Ammon's horn (tissue), 1 donor: ENCODE results near the gene FBXW4.
A peak's percentile ranks its signal among the peaks of the same experiment; 100 is the strongest.

Experiments used
- DNase-seq: peaks from one replicate; pipeline ENCODE4 v3.0.0-alpha.2; 2016; ENCODE audit warnings: low spot score

FBXW4 gene

GRCh38 chr10:101695404-101695890 is 477 bp upstream of the FBXW4 start:
- DNase-seq, result peak; percentile 4

- DNase-seq, result peak; percentile 61
Observed at GRCh38 chr10:101693978-101694673, 844 bp downstream of the FBXW4 start.

GRCh38 chr10:101693651-101693977 is 1.4 kb downstream of the FBXW4 start:
- DNase-seq, result peak; percentile 11

DNA sequence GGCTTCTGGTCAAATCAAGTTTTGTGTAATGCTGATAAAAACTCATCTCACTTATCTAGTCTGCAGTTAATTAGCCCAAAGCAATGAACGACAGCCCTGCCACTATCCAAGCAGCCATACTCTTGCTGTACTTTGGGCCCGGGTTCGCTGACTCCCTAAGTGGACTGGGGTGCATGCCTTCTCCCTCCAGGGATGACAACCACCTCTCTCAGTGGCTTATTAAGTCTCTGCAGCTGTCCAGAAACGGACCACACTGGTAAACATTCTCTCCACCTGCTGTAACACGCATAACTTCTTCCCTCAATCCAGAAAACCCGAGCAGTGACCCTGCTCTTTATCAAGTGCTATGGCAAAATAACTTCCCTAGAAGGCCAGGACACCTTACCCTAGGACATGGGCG is 3.9 kb downstream of the FBXW4 start:
- no peak for DNase-seq

DNA sequence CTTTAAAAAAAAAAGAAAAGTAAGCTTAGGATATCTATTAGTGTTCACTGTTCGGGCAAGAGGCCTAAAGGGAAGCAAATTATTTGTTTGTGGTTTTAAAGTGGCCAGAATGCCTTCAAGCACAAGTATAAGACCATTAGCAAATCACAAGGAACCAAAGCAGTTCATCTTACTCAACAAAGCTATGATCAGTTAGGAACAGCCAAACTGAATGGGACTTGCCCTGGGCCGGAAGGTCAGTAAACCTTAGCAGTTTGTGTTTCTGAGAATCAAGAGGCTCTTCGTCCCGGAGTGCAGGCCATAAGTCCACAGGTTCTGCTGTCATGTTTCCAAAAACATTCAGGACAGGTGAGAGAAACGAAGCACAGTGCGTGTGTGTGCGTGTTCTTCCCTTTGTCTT is 4.5 kb downstream of the FBXW4 start:
- no peak for DNase-seq

DNA sequence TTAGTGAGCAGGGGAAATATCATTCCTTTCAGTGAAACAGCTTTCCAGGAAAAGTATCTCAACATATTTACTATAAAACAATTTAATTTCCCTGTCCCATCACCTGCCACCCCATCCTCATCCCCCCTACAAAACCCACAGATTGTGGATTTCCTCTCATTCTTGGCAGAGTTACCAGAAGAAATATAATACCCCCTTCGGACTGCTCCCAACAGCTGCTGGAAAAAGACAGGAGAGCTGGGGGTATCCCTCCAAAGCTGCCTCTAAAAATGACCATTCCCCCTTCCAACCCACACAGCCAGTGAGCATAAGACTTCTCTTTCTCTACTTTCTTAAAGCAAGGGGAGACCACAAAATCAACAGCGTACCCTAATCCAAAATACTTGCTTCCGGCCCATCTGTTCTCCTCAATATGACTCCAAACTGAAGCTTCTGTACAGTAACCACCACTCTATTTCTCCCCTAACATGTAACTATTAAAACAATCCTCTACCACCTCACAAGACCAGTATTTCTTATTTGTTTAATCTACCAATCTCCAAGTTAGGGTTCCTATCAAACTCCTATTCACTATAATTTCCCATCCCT is 7.8 kb downstream of the FBXW4 start:
- no peak for DNase-seq

DNA sequence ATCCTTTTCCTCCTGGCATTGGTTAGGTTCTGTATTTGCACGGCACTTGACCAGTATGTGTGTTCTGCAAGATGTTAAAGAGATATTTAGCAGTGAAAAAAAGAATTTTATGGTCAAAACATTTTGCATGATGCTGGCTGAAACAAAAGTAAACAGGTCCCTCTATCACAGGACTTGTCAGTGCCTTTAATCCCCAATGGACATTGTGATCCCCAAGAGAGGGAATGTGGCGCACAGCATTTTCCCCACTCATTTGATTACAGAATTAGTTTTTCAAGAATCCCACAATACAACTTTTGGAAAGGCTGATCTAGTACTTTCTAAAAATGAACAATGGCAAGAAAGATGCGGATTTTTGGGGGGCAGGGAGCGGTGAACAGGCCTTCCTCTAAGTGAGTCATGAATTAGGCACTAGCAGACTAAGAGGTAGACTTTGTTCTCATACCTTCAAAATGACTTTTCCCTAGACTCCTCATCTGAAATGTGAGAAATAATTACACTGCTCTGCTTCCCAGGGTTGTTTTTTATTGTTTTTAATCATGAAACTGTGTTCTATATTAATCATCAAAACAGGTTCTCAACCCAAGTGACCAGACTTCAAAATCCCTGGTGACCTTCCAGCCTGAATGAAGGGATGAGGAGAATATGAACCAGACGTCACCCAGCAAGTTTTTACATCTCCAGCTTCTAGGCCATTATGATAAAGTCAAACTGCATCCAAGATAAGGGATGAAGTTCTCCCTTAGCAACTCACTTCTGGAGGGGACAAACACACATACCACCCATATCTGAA is 8.6 kb downstream of the FBXW4 start:
- DNase-seq, result no peak

DNA sequence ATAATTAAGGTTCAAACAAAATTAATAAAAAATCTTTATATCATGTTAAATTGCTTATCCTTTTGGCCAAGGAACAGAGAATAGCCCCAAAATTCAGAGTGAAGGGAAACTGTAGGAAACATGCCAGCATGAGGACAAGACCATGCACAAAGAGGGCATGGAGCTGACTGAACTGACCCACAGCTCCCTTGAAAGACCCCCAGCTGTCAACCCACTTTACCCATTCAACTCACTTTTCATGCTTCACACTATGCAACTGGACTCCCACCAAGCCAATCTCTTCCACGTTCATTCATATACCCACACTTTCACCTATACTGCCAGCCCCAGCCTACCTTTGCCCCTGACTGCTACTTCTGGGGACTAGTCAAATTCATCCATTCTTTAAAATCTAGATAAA is 10.2 kb downstream of the FBXW4 start:
- no peak for DNase-seq

DNA sequence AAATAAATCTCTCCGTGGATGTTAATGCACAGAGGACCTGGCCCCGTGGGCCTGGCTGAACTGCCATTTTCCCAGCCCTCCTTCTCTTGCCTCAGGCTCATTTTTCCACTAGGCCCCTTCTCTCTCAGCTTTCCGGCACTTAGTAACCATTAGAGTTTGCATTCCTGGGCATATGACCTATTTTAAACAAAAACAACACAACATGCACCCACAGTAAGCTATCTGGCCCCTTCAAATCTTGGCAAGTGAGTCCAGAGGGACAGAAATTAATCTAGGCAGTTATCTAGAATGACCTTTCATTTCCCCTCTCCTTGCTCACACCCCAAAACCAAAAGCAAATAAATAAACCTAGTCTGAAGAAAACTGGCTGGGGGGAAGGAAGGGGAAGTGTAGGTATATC is 11.7 kb downstream of the FBXW4 start:
- DNase-seq, result no peak

GRCh38 chr10:101682172-101682825 is 12.7 kb downstream of the FBXW4 start:
- no peak for DNase-seq

GRCh38 chr10:101676565-101676964 is 18.4 kb downstream of the FBXW4 start:
- no peak for DNase-seq

GRCh38 chr10:101675115-101675514 is 19.9 kb downstream of the FBXW4 start:
- no peak for DNase-seq

DNA sequence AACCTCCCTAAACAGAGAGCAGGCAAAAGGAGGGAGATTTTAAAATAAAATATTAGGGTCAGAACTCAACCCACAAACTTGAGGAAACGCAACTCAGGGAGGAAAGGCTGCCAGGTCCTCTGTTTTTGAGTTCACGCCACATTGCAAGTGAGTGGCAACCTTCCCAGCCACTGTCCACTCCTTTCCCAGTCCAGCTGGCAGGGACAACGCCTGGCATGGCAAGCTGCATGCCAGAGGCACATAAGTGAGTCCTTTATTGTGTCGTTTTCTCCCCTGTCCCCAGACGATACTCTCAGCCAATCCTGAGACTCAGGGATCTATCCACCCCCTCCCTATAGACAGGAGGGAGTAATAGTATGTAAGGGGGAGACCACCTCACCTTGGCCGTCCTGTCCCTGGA is 22.4 kb downstream of the FBXW4 start:
- DNase-seq, result peak; percentile 75

DNA sequence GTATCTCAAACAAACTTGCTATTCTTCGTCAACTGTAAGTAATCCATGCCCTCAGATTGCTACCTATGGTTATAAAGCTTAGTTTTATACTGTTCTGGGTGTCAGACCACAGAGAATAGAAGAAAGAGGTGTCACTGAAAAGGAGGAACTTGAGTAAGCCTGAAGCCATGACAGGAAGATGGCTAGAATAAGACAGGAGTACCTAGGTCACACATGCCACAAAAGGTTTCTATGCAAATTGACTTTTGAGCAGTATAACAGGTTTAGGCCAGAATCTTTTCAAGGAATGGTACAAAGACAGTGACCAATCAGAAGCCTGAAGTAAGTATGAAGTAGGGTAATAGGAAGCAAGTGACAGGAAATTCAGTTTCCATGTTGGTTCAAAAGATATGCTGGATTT is 23.5 kb downstream of the FBXW4 start:
- no peak for DNase-seq

DNA sequence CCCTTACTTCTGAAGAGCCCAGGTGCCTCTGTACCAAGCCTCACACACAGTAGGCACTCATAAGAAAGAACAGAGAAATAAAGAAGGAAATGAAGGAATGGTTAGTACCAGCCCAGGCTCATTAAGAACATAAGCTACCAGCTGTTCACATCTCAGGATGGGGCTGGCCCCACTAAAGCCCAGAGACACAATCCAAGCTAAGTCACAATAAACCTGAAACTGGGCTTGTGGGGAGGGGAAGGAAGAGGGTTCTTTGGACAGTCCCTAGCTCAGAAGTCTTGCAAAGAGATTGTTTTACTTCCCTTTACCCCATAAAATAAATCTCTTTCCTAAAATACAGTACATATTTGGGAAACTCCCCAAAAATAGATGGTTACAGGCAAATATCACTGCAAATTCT is 24.3 kb downstream of the FBXW4 start:
- DNase-seq, result no peak

DNA sequence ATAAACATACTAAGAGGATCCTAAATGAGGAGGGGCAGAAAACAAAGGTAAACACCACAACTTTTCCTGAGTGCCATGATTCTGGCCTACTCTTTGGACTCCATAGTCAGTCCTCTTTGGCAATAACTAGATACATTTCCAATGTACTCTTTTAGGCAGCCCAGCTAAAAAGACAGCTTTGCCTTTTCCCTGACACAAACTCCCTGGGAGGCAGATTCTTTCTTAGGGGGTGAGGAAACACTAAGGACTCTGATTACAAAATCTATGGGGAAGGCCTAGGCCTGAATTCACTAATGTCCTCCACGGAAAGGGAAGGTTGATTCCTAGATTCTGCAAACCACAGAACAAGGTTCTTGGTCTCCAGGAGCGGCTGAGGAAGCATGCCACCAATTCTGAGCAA is 25.8 kb downstream of the FBXW4 start:
- DNase-seq, result no peak

DNA sequence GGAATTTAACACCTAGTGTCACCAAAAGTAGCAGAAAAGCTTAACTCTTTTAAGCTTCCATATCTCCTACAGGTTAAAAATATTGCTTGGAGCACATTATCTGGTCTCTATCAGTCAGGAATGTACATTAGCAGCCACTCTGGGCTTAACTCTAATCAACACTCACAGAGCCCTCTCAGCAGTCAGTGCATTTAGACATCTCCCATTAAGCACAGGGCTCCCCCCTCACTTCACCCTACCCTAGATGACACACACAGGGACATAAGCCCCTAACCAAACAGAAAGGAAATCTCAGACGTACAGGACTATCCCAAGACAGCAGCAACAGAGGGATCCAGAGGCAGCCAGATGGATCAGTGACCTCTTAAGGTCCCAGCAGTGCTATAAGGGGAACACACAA is 26.4 kb downstream of the FBXW4 start:
- DNase-seq, result no peak

- DNase-seq, result no peak
Observed at GRCh38 chr10:101666083-101666482, 28.9 kb downstream of the FBXW4 start.

- no peak for DNase-seq
Observed at GRCh38 chr10:101663097-101663496, 31.9 kb downstream of the FBXW4 start.

- DNase-seq, result no peak
Observed at GRCh38 chr10:101660256-101660655, 34.7 kb downstream of the FBXW4 start.

DNA sequence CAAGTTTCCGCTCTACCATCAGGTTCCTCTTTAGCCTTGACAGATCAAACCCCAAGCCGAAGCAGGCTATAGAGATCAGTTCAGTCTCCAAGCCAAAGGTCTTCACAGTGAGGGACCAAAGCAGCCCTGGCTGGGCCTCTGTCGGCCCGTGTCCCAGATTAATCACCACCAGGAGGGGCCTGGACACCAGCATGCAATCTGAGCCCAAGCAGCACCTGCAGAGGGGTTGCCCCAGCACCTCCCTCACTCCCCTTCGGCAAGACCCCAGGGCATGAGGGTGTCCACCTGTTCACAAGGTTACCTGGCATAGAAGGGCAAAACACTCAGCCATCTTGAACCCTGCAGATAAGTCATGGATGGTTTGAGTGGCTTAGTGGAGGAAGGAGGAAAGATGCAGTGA is 36.0 kb downstream of the FBXW4 start:
- no peak for DNase-seq

DNA sequence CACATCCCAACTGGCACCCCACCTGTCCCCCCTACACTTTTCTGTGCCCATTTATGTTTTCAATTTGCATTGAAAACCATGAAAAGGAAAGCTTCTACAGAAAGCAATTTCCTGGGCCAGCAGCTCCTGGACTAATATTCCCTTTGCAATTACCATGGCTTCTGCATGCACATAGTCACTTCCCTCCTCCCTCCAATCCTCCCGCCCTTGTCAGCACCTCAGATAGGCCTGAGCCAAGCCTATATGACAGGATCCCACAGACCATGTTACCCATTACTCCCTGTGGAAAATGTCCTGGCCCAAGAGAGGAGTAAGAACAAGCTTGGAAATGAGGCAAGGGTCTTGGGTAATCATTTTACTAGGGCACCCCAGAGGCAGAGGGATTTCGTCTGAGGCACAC is 38.1 kb downstream of the FBXW4 start:
- no peak for DNase-seq

DNA sequence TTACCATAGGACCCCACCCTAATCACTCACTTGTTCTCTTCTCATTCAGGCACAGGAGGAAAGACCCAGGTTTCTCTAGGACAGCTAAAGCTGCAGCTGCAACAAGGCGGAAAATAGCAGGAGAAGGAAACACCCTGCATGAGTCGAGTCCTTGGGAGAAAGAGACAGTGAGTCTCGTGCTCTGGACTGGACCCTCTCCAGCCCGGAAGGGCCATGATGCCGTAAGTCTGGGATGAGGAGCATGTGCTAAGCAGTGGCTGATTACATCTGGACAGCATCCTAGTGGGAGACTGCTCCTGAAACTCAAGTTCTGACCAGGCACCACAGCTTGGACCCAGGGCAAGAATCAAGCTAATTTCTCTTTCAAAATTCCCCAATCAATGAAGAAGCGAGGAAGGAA is 39.4 kb downstream of the FBXW4 start:
- DNase-seq, result no peak
